ENCODE results near the gene SEPTIN12.
A peak's percentile ranks its signal among the peaks of the same experiment; 100 is the strongest.

Gene SEPTIN12

DNA sequence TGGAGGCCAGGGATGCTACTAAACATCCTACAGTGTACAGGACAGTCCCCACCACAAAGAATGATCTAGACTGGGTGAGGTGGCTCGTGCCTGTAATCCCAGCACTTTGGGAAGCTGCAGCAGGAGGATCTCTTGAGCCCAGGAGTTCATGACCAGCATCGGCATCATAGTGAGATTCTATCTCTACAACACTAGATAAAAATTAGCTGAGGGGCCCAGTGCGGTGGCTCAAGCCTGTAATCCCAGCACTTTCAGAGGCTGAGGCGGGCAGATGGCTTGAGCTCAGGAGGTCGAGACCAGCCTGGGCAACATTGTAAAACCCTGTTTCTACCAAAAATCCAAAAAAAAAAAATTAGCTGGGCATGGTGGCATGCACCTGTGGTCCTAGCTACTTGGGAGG is 15.8 kb downstream of the SEPTIN12 start:
- Histone ChIP-seq H3K9me3 (ENCODE audit: low read length) (no peaks in the 10 kb centered on the region), H3K4me2 (ENCODE audit: low read length) (no peak overlapping the region), H4K20me1 (ENCODE audit: insufficient read depth, low read length) (no peaks in the 10 kb centered on the region), H3K9me2 (ENCODE audit: low read depth, low read length) (no peaks in the 10 kb centered on the region), H3K9ac (ENCODE audit: low read length) (no peak overlapping the region), H3K4me1 (ENCODE audit: insufficient read depth, low read length, severe bottlenecking) (peaks cover 6% of the 10 kb centered on the region), H3K27ac (ENCODE audit: low read depth, low read length, poor library complexity, severe bottlenecking) (no peak overlapping the region), H3K27me3 (ENCODE audit: insufficient read depth, low read length) (no peaks in the 10 kb centered on the region), H3F3A (ENCODE audit: insufficient read depth, low read length) (peaks cover 9% of the 10 kb centered on the region; the same call in 1 of the 2 replicates), H2AFZ (ENCODE audit: low read length) (no peak overlapping the region), H3K36me3 (ENCODE audit: insufficient read depth, low read length) (no peaks in the 10 kb centered on the region), H3K79me2 (ENCODE audit: insufficient read depth, low read length) (no peaks in the 10 kb centered on the region), H3K4me3 (ENCODE audit: low read depth, low read length, poor library complexity, severe bottlenecking) (no peak overlapping the region)
- TF ChIP-seq, protein P1, sequence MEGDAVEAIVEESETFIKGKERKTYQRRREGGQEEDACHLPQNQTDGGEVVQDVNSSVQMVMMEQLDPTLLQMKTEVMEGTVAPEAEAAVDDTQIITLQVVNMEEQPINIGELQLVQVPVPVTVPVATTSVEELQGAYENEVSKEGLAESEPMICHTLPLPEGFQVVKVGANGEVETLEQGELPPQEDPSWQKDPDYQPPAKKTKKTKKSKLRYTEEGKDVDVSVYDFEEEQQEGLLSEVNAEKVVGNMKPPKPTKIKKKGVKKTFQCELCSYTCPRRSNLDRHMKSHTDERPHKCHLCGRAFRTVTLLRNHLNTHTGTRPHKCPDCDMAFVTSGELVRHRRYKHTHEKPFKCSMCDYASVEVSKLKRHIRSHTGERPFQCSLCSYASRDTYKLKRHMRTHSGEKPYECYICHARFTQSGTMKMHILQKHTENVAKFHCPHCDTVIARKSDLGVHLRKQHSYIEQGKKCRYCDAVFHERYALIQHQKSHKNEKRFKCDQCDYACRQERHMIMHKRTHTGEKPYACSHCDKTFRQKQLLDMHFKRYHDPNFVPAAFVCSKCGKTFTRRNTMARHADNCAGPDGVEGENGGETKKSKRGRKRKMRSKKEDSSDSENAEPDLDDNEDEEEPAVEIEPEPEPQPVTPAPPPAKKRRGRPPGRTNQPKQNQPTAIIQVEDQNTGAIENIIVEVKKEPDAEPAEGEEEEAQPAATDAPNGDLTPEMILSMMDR (IDR thresholded peaks at IDR 0.05; ENCODE audit: low read length), result no peak
- no peak for TF ChIP-seq EZH2 (IDR thresholded peaks at IDR 0.05; ENCODE audit: borderline replicate concordance, low read length)

- Histone ChIP-seq H3K27ac (ENCODE audit: low read depth, low read length, poor library complexity, severe bottlenecking) (no peak overlapping the region), H3K79me2 (ENCODE audit: insufficient read depth, low read length) (no peaks in the 10 kb centered on the region), H3K9me2 (ENCODE audit: low read depth, low read length) (no peaks in the 10 kb centered on the region), H4K20me1 (ENCODE audit: insufficient read depth, low read length) (no peaks in the 10 kb centered on the region), H3K9me3 (ENCODE audit: low read length) (no peaks in the 10 kb centered on the region), H3K9ac (ENCODE audit: low read length) (no peak overlapping the region), H3K4me2 (ENCODE audit: low read length) (no peak overlapping the region), H3F3A (ENCODE audit: insufficient read depth, low read length) (peaks cover 9% of the 10 kb centered on the region; the same call in 1 of the 2 replicates), H3K4me3 (ENCODE audit: low read depth, low read length, poor library complexity, severe bottlenecking) (no peak overlapping the region), H3K27me3 (ENCODE audit: insufficient read depth, low read length) (no peaks in the 10 kb centered on the region), H3K36me3 (ENCODE audit: insufficient read depth, low read length) (no peaks in the 10 kb centered on the region), H2AFZ (ENCODE audit: low read length) (no peak overlapping the region), H3K4me1 (ENCODE audit: insufficient read depth, low read length, severe bottlenecking) (peaks cover 6% of the 10 kb centered on the region)
- TF ChIP-seq EZH2 (IDR thresholded peaks at IDR 0.05; ENCODE audit: borderline replicate concordance, low read length), result no peak
- TF ChIP-seq, protein P1 (IDR thresholded peaks at IDR 0.05; ENCODE audit: low read length), result no peak
Measured at GRCh38 chr16:4771646-4772045, 16.5 kb downstream of the SEPTIN12 start.

DNA sequence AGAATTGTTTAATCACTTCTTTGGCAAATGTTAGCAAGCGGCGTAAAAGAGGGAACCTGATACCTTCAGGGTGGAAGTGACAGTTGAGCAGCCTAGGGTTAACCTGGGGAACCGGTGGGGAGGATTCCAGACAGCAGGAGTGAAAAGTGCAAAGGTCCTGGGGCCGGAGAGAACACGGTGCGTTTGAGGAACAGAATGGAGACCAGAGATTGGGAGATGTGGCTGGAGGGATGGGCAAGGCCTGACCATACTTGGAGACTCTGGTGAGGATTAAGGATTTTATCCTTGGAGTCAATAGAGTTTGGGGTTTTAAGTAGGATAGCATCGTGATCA is 18.9 kb downstream of the SEPTIN12 start:
- Histone ChIP-seq H3K4me2 (ENCODE audit: low read length) (peak overlapping the region; percentile 70), H3K9me3 (ENCODE audit: low read length) (no peaks in the 10 kb centered on the region), H3K9me2 (ENCODE audit: low read depth, low read length) (no peaks in the 10 kb centered on the region), H3K4me1 (ENCODE audit: insufficient read depth, low read length, severe bottlenecking) (peaks cover 13% of the 10 kb centered on the region), H3F3A (ENCODE audit: insufficient read depth, low read length) (peaks cover 9% of the 10 kb centered on the region; the same call in 1 of the 2 replicates), H3K27me3 (ENCODE audit: insufficient read depth, low read length) (no peaks in the 10 kb centered on the region), H3K79me2 (ENCODE audit: insufficient read depth, low read length) (no peaks in the 10 kb centered on the region), H3K9ac (ENCODE audit: low read length) (no peak overlapping the region), H3K4me3 (ENCODE audit: low read depth, low read length, poor library complexity, severe bottlenecking) (no peak overlapping the region), H4K20me1 (ENCODE audit: insufficient read depth, low read length) (no peaks in the 10 kb centered on the region), H3K36me3 (ENCODE audit: insufficient read depth, low read length) (no peaks in the 10 kb centered on the region), H3K27ac (ENCODE audit: low read depth, low read length, poor library complexity, severe bottlenecking) (no peak overlapping the region), H2AFZ (ENCODE audit: low read length) (peak overlapping the region; percentile 51; the same call in 1 of the 2 replicates)
- TF ChIP-seq, protein P1 (IDR thresholded peaks at IDR 0.05; ENCODE audit: low read length), result no peak
- no peak for TF ChIP-seq EZH2 (IDR thresholded peaks at IDR 0.05; ENCODE audit: borderline replicate concordance, low read length)

Measured in OCI-LY1 (cell line).